Breast epithelium (tissue), 3 donors: ENCODE data around the gene SERPINB8.

ENCODE experiments used
- CTCF ChIP-seq, 3 donors: fragments of 450-650 bp; IDR thresholded peaks; one replicate each; pipeline ENCODE4 v1.5.1; 2016 to 2017; ENCODE audit warnings: antibody characterized with exemption in 3 of 3, mild to moderate bottlenecking in 3 of 3, moderate library complexity in 3 of 3
- POLR2A ChIP-seq: fragments of 450-650 bp; IDR thresholded peaks from one replicate; pipeline ENCODE4 v1.6.1; 2016; ENCODE audit warnings: antibody characterized with exemption, mild to moderate bottlenecking, moderate library complexity
- POLR2AphosphoS5 ChIP-seq, 3 donors: sonication (generic); formaldehyde crosslinking; IDR thresholded peaks; one replicate each; pipeline ENCODE4 v1.6.1; 2017; ENCODE audit warnings: antibody characterized with exemption in 3 of 3

GRCh38 chr18:63962137-63962536 lies 7.7 kb upstream of the SERPINB8 start:
- TF ChIP-seq CTCF (IDR thresholded peaks at IDR 0.05) (no peak), POLR2AphosphoS5 (IDR thresholded peaks at IDR 0.05) (no peak), POLR2A (no peak)
